ENCODE results near the gene NPC2. TPM values are rescaled to one million over a fixed set of nuclear protein-coding genes. Genes with fewer than 3 reads are reported as not detected.

The NPC2 gene
- total RNA-seq, 1 donor from 2014 or later, result 191 TPM

DNA sequence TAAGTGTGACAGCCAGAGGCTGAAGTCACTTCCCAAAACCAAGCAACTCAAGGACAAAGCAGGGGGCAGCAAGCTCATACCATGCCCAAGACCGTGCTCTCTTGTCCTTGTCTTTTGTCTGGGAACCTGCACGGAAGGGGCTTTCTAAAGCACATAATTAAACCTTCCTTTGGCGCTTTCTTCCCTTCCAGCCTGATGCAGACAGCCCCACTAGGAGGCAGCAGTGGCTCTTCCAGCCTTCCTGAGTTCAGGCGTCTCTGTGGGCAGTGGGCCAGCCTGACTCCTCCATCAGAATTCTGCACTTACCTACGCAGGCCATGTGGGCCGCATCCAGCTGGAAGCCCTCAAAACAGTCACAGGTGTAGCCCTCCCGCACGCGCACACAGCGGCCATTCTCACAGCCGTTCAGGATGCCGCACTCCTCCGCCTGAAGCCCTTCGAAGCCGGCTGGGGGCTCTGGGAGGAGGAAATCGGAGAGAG is 8.1 kb upstream of the NPC2 start:
- TF ChIP-seq, protein P1, sequence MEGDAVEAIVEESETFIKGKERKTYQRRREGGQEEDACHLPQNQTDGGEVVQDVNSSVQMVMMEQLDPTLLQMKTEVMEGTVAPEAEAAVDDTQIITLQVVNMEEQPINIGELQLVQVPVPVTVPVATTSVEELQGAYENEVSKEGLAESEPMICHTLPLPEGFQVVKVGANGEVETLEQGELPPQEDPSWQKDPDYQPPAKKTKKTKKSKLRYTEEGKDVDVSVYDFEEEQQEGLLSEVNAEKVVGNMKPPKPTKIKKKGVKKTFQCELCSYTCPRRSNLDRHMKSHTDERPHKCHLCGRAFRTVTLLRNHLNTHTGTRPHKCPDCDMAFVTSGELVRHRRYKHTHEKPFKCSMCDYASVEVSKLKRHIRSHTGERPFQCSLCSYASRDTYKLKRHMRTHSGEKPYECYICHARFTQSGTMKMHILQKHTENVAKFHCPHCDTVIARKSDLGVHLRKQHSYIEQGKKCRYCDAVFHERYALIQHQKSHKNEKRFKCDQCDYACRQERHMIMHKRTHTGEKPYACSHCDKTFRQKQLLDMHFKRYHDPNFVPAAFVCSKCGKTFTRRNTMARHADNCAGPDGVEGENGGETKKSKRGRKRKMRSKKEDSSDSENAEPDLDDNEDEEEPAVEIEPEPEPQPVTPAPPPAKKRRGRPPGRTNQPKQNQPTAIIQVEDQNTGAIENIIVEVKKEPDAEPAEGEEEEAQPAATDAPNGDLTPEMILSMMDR (IDR thresholded peaks at IDR 0.05; ENCODE audit: insufficient read depth, low read length, severe bottlenecking), result peak; percentile 92
- FAIRE-seq (no peak), DNase-seq (ENCODE audit: low read depth) (peak; percentile 62)
- peaks cover 1% of the 10 kb centered on the region for H3K36me3 ChIP-seq (ENCODE audit: control insufficient read depth, insufficient read depth, low read length)
- no peak overlapping the region for H3K4me3 ChIP-seq (ENCODE audit: low read depth, low read length)
- no peaks in the 10 kb centered on the region for H3K27me3 ChIP-seq (ENCODE audit: control insufficient read depth, insufficient read depth, low read length)

DNA sequence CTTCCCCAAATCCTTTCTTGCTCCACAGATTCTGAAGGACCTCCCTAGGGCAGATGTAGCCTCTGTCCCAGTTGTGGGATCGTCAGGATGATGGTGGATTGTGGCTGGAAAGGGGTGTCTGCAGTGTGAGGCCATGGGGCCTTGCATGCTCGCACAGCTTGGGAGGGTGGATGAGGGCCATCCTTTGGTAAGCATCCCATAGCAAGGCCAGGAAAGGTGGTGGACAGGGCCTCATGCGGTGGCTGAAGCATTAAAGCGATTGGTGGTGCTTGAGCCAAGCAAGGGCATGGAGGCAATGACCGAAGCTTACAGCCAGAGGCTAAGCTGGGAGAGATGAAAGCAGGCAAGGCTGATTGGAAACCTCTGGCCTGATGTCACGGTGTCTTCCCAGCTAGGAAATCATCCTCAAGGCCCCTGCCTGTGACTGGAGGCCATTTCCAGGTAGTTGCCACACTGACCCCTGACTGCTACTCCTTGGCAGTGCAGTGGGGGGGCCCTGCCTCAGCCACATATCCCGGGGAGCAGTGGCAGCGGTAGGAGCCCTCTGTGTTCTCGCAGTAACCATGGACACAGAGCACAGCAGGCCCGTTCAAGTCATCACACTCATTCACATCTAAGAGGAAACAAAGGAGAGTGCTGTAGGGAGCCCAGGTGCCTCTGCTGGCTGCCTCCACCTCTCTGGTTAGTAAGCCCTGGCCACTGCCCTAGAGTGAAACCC is 7.5 kb upstream of the NPC2 start:
- H3K36me3 ChIP-seq (ENCODE audit: control insufficient read depth, insufficient read depth, low read length), result peaks cover 1% of the 10 kb centered on the region
- no peak for FAIRE-seq
- no peak overlapping the region for H3K4me3 ChIP-seq (ENCODE audit: low read depth, low read length)
- DNase-seq (ENCODE audit: low read depth), result no peak
- TF ChIP-seq, protein P1 (IDR thresholded peaks at IDR 0.05; ENCODE audit: insufficient read depth, low read length, severe bottlenecking), result no peak
- no peaks in the 10 kb centered on the region for H3K27me3 ChIP-seq (ENCODE audit: control insufficient read depth, insufficient read depth, low read length)

DNA sequence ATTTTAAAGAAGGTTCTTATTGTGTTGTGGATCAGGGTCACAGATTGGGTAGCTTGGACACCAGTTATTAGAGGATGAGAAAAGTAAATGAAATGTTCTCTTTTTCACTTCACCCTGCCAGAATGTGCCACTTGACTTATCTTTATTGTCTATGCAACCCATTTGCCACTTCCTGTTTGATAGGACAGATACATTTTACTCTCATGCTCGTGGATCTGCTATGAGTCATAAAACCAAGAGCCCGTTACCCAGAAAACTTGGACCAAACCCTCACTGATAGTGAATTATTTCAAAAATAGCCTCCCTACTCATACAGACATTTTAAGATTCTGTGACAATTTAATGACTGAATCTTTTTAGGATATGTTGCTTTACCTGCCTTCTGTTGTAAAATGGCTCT is 2.3 kb upstream of the NPC2 start:
- no peak overlapping the region for H3K4me3 ChIP-seq (ENCODE audit: low read depth, low read length)
- no peak for DNase-seq (ENCODE audit: low read depth)
- TF ChIP-seq, protein P1 (IDR thresholded peaks at IDR 0.05; ENCODE audit: insufficient read depth, low read length, severe bottlenecking), result no peak
- H3K27me3 ChIP-seq (ENCODE audit: control insufficient read depth, insufficient read depth, low read length), result no peaks in the 10 kb centered on the region
- H3K36me3 ChIP-seq (ENCODE audit: control insufficient read depth, insufficient read depth, low read length), result peaks cover 2% of the 10 kb centered on the region
- no peak for FAIRE-seq

DNA sequence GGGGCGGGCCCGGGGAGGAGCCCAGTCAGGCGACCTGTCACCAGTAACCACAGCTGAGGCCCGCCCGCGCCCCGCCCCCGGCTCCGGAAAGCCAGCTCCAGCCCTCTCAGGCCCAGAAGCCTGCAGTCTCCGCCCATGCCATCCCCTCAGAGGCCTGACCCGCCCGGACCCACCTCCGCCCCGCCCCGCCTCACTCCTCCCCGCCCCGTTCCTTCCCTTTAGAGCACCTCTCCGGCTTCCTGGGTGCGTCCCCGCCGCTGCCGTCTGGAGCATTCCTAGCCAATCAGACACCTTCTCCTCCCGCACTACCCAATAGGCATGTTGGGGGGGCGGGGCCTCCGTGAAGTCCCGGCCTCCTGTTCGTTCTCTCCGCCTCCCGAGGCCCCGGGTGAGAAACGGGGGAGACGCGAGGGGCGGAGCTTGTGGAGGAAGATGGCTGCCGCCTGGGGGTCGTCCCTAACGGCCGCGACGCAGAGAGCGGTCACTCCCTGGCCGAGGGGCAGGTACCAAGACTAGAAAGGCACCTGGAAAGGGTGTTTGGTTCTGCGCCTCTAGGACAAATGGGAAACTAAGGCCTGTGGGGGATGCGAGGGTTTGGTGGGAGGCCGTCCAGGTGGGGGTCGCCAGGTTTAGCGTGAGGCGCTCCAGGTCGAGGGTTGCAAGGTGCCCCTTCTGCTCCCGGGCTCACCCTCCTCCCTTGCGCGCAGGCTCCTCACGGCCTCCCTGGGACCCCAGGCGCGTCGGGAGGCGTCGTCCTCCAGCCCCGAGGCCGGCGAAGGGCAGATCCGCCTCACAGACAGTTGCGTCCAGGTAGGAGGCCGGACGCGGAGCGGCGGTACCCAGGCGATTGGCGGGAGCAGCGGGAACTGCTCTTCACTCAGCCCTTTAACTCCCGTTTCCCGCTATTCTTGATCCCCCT is 497 bp upstream of the NPC2 start, which contains the start of gene ISCA2:
Gene ISCA2, plus strand, starts transcription at position 423 of the 919 bp plus-strand sequence. Its CDS starts 10 bp downstream, at position 433.
- H3K27me3 ChIP-seq (ENCODE audit: control insufficient read depth, insufficient read depth, low read length), result no peaks in the 10 kb centered on the region
- H3K4me3 ChIP-seq (ENCODE audit: low read depth, low read length), result peak within 1 kb of the TSS; percentile 88
- peaks cover 2% of the 10 kb centered on the region for H3K36me3 ChIP-seq (ENCODE audit: control insufficient read depth, insufficient read depth, low read length)
- TF ChIP-seq, protein P1 (IDR thresholded peaks at IDR 0.05; ENCODE audit: insufficient read depth, low read length, severe bottlenecking), result no peak
- peak; percentile 95 for DNase-seq (ENCODE audit: low read depth)
- no peak for FAIRE-seq

DNA sequence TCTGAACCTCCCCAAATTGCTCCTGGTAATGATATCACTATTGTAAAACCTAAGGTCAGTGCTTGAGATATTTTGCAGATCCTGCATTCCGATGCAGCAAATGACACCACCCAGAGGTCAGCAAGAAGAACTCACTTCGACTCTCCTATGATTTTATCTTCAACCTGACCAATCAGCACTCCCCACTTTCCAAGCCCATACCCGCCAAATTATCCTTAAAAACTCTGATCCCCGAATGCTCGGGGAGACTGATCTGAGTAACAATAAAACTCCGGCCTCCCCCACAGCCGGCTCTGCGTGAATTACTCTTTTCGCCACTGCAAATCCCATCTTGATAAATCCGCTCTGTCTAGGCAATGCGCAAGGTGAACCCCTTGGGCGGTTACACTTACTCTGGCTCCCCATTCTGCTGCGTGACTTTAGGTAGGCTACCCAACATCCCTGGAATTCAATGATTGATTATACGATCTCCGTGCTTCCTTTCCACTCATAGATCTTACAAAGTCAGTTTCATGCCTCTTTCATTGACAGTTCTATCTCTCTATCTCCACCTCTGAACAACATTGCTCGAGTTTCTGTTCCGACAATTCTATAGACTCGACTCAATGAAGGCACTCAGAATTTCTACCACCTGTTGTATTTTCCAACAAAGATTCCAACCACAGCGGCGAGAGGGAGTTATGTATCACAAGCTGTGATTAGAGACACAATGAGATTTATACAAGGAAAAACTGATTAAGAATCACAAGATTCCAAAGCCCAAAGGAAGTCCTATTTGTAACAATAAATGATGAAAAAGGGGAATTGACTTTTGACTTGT is 939 bp downstream of the NPC2 start:
- Histone ChIP-seq H3K27me3 (ENCODE audit: control insufficient read depth, insufficient read depth, low read length) (no peaks in the 10 kb centered on the region), H3K4me3 (ENCODE audit: low read depth, low read length) (peak overlapping the region; percentile 88), H3K36me3 (ENCODE audit: control insufficient read depth, insufficient read depth, low read length) (peaks cover 3% of the 10 kb centered on the region)
- no peak for FAIRE-seq
- DNase-seq (ENCODE audit: low read depth), result peak; percentile 49
- TF ChIP-seq, protein P1 (IDR thresholded peaks at IDR 0.05; ENCODE audit: insufficient read depth, low read length, severe bottlenecking), result peak; percentile 32
